Colon (tissue), 2 donors: ENCODE results near the gene TH.

Experiments used
- FAIRE-seq: peaks from 2 replicates; lab custom pipeline; 2012; peaks lifted over from hg19 to GRCh38; lab: Jason Lieb, UNC
- donor health status: control.
- donor health status: control.

Gene TH

DNA sequence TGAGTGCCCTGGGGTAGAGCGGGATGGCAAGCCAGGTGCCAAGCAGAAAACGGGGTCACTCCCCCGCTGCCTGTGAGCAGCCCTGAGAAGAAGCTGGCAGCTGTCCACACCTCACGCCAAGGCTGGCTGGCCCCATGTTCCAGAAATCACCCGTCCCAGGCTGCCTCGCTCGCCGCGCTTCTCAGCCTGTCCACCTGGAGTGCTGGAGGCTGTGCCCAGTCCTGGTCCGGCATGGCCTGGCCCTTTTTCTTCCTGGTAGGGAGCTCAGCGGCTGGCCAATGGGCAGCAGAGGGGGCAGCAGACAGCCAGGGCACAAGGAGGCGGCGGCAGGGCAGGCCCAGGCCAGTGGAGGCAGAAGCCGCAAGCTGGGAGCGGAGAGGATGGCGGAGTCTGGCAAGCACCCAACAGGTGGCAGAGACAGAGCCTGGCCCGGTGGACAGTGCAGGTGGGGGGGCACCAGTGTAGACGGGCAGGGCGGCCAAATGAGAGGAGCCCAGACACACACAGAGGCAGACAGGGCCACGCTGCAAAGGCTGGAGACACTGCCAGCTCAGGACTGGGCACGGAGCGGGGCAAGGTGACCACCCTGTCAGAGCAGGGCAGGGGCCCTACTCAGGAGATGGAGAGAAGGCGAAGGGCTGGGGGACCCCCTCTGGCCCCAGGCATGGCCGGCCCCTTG, 37.2 kb upstream of the TH start:
- FAIRE-seq: no peak

DNA sequence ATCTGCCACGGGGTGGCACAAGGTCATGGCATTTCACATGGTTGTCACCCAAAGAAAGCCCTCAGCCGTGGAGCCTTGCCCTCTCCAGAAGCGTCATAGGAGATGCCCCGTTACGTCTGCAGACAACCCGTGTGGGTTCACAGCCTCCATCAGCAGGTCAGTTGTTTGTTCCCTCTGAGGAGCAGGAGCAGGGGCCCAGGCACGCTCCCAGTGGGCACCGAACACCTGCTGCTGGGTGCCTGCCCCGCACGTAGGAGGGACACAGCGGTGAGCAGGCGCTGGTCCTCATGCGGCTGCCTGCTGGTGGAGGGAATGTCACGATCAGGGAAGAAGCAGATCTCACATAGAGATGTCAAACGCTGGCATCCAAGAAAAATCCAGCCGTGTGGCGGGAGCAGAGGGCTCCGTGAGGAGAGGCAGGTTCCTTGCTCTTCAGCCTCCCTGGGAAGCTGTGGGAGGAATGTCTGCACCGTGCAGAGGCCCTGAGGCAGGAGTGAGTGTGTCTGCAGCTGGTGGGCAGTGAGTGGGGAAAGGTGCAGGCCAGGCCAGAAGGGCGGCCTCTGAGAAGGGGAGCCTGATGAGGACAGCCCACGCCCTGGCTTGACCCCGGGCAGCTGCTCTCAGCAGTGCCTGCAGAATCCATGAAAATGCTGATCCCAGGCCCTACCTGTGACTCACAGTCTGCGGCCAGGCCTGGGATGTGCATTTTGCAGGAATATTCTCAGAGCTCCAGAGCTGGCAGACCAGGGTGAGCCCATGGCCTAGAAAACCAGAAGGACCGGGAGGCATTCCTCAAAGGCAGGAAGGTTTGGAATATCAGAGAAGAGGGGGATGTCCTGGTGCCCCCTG, 36.4 kb upstream of the TH start:
- FAIRE-seq: no peak

DNA sequence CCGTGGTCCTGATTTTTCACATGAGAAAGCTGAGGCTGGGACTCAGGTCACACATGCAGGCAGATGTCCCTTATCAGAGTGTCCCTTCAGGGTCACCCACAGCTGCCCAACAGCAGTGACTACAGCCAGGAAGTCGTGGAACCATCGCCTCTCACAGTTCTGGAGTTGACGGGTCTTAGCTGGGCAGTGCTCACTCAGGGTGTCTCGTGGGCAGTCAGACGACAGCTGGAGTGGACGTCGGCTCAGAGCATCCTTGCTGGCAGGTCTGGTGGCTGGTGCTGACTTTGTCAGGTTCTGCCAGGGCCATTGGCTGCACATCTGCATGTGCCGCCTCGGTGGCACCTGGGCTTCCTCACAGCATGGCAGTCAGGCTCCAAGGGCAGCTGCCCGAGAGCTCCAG, 35.6 kb upstream of the TH start:
- FAIRE-seq: no peak

DNA sequence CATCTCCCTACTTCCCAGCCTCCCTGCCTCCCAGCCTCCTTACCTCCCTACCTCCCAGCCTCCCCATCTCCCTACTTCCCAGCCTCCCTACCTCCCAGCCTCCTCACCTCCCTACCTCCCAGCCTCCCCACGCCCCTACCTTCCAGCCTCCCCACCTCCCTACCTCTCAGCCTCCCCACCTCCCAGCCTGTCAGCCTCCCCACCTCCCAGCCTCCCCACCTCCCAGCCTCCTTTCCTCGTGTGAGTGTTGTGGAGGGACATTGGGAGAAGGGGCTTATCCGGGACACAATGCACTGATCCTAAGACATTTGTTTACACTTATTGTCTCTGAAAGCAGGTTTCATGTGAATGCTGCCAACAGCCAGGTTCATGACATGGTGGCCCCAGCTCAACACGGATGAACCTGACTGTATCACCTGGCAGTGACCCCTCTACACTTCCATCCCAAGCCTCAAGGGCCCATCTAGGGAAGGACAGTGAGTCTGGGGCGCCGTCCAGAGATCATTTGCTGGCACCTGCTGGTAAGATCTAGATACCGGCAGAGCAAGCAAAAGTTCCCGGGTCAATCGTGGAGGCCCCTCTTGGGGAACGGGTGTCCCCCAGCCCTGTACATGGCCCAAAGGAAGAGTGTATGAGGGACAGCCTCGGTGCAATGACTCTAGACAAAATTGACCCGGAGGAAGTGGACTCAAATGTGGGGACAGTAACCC, 34.5 kb upstream of the TH start:
- FAIRE-seq: no peak

DNA sequence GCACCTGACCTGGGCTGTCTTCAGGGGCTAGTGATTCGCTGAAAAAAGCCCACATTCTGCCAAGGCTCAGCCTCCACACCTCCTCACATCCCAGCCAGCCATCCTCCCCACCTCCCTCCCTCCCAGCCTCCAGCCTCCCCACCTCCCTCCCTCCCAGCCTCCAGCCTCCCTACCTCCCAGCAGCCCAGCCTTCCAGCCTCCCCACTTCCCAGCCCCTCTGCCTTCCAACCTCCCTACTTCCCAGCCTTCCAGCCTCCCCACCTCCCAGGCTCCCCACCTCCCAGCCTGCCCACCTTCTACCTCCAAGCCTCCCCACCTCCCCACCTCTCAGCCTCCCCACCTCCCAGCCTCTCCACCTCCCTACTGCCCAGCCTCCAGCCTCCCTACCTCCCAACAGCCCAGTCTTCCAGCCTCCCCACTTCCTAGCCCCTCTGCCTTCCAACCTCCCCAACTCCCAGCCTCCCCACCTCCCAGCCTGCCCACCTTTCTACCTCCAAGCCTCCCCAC, 33.7 kb upstream of the TH start:
- FAIRE-seq: no peak

DNA sequence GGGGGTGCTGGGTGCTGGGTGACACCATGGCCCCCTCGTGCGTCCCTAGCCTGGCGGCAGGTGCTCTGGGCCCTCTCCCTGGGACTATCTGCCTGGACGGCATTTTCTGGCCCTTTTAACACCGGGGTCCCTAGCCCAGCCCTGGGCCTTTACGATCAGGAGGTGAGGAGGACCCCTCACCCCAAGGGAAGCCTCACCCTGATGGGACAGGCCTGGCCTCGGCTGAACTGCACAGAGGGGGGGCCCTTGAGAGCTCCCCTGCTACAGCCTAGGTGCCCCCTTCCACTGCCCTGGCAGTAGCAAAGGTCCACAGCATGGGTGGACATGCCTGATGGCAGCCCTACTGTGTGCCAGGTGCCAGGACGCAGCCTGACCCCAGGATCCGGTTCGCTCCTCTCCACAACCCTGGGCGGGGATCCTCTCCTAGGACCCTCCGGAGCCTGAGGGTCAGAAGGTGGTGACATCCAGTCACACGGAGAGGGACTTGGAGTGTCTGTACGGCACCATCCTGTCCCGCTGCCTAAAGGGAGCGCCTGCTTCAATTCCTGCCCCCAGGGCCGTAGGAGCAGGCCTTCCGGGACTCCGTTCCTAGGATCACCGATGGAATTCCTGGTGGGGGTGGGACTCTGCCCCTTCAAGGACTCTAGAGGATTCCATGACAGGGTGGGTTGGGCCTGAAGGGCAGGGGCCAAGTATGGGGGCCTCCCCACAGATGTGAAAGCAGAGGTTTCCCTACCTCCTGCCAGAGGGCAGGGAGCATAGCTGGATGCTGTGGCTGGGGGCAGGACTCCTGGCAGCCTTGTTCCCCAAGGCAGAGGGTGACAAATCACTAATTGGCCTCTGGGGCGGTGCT, 33.0 kb upstream of the TH start:
- no peak for FAIRE-seq

DNA sequence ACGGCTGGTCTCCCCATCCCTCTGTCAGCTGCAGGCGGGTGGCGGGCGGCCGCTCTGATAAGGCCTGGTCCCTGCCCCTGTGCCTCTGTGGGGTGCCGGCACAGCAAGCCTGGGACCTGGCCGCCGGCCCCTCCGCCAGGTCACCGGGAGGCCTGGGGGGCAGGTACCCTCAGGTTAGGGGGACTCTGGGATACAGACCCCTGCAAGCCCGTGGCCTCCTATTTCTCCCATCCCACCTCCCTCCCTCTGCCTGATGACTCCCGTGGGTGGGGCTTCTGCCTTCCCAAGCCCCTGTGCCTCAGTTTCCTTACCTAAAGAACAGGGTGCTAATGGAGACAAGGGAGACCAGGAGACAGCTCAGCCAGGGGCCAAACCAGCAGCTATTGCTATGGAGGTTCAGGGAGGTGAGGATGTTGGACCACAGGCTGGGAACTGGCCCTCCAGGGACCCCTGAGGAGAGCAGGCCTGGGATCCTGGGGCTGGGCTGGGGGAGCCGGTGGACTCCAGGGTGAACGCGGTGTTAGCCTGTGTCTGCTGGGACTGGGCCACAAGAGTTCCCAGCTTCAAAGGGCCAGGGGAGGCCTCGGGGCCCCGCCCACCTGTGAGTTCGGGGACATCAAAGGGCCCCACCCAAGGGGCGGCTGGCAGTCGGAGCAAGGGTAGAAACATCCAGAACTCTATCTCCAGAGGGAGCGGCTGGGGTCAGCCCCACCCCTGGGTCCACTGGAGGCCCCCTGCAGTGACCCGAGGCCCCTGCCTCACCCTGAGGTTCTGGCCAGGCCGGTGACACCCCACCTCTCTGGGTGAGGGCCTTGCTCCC, 32.0 kb upstream of the TH start:
- no peak for FAIRE-seq

DNA sequence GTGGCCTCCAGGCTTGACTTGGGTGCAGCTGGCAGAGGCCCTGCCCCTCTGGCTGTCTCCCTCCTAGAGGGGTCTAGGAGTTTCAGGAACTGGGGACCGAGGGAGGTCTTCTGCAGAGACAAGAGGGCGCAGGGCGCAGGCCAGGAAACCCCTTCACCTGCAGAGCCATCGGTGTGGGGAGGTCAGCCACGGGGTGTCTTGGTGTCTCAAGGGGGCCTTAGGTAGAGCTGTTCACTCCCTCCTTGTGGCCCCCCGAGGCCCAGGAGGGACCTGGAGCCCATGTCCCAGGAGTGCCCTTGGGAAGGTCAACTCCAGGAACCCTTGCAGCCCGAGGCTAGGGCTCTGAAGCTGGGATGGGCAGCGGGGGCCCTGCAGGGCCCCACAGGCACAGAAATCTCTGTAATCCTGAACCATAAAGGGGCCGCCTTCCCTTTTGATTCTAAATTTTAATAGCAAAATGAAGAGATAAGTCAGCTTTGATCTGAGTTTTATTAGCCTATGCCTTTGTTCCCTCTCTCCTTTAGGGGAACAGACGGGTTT, 31.4 kb upstream of the TH start:
- no peak for FAIRE-seq

DNA sequence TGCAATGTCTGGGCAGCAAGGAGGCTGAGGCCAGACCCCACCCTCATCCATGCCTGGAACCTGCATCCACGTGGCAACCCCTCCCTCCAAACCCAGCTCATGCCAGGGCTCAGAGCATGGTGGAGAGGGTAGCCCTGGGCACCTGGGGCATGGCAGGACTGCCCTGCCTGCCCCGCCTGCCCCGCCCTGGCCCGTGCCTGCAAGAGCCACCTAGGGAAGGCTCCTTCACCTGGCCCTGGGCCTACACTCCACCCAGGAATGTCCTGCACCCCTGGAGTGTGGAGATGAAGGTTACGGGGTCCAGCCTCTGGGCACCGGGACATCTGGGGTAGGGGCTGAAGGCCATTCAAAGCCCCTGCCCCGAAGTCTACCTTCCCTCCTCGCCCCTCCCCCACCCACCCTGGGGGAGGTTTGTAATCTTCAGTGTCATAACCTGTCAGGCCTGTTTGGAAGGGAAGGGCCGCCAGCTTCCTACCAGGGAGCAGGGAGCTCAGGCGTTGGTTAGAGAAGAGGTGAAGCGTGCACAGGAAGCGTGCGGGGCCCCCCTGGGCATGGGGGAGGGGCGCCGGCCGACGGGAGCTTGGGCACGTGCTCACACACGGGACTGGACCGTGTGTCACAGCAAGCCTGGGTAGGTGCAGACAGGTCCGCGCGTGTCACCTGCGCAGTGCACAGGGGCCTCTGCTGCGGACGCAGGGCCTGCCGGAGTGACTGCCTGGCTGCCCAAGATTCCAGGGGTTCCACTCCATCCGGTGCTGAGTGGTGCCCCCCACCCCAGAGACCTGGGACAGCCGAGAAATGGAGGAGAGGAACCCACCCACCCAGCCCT, 30.7 kb upstream of the TH start:
- FAIRE-seq: no peak

DNA sequence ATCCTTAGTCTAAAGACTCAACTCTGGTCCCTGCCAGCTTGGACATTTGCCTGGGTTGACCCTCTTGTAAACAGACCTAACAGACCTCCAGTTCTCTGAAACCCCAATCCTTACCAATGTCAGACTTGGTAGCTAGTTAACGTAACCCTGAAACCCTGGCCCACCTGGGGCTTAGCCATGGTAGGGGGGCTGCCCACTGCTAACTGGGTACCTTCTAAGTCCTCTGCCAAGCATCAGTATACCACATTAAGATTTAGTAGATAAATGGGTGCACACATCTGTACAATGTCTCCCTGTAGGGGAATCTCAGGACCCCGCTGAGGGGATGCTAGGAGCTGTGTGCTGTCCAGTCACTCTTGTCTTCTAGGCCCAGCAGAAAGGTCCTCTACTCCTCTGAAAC, 29.9 kb upstream of the TH start:
- FAIRE-seq: no peak

DNA sequence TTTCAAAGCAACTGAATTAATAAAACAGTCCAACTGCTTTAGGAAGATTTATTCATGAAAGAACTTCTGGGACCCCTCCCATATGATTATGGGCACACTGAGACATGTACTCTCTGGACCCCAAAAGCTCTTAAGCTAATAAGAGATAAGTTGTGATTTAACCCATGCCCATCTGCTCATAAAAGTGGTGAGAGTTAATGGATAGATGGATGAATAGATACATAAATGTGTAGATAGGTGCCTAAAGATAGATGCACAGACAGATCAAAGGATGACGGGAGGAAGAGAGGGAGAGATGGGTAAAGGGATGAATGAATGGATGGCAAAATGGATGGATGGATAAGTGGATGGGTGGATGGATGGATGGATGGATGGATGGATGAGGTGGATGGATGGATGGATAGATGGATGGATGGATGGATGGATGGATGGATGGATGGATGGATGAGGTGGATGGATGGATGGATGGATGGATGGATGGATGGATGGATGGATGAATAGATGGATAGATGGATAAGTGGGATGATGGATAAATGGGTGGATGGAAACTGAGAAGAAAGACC, 29.4 kb upstream of the TH start:
- no peak for FAIRE-seq

DNA sequence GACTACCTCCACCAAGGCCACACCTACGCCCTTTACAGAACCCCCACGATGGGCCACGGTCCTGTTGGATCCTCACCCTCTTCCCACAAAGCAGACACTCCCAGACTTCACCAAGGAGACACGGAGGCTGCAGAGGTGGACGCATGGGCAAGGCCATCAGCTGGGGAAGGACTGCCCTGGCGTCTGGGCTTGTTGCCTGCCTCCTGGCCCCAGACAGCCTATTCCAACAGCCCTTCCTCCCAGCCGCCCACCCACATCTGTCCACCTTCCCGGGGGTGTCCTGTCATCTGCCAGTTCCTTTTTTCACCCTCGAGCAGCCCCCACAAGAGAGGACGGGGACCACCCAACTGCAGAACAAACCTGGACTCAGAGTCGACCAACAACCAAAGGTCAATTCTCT, 28.9 kb upstream of the TH start:
- FAIRE-seq: no peak

DNA sequence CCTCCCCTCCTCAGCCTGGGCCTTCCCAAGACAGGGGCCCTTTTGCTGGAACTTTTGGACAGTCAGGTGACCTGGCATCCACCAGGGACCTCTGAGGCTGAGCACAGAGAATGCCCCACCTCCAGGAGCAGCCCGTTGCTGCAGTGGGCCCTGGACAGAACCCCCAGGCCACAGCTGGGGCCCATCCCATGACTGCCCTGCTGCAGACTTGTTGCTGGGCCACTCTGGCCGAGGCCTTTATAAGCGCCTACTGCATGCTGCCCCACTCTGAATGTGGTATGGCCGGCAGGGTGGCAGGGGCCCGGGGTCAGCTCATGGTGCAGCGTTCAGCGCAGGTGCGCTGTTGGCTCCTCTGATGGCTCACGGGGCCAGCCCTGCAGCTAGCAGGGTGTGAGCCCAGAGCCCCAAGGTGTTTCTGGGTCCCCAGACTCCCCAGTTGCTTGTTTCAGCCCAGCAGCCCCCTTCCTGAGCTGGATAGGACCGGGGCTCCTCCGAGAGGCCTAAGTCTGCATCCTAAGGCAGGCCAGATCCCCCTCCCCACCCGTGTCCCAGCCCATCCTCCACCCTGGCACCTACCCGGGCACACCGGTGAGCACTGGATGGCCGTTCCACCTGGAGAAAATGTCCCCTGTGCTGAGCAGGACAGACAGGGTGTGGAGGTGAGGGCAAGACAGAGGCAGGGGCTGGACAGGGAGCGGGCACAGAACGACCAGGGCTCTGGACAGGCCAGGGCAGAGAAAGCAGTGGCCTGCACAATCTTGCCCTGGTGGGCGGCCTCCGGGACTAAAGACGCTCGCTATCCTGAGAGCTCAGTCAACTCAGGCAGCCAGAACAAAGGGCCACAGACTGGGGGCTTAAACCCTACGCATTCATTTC, 28.1 kb upstream of the TH start:
- FAIRE-seq: no peak

DNA sequence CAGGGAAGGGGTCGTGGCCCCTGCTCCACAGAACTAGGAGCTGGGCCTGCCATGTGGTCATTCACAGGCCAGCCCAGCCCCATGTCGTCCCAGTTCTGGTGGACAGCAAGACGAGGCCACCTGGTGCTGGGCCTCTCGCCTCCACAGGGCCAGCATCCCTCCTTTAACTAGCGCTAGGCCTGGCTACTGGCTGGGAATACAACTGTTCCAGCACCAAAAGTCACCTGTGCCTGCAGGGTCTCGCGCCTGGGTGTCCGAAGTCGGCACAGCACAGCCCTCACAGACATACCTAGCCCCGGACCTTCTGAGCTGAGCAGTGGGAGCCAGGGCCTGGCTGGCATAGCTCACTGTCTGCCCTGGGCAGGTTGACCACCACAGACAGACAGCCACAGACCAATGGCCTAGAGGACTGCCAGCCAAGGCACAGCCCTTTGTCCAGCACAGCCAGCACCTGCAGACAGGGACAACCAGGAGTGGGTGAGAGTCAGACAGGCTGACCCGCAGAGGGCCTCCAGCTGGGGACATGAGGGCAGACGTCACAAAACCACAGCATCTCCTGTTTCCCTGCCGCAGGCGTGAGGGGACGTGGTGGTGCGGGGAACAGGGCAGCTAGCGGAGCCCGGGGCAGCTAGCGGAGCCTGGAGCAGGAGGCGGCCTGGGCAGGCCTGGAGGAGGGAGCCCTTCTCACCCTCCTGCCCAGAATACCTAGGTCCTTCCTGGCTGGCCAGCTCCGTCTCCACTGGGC, 27.2 kb upstream of the TH start:
- FAIRE-seq: no peak

DNA sequence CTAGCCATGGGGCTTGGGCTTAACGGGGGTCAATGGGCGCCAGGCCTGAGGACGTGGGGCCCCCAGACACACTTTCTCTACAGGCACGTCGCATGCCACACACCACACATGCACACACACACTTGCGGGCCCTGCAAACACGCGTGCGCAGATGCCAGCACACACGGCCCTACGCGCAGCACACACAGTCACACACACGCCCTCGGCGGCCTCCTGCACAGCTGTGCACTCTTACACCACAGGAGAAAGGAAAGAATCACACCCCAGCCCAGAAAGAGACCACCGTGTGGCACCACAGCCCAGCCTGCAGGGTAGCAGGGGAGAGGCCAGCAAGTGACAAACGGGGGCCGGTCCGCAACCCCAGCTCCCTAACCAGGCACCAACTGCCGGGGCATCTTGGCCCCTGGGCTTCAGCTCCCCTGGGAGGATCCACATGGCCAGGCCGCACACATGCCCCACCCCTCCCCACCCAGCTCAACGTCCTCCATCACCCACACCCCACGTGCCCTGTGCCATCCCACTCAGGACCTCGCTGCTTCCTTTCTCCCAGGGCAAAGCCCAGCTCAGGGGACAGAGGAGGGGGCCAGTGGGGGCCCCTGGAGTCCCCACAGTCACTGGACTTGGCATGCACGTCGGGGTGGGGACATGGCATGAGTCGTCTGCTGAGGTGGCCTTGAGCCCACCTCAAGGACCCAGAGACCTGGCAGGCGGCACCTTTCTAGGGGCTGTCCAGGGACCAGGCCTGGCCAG, 26.3 kb upstream of the TH start:
- no peak for FAIRE-seq

DNA sequence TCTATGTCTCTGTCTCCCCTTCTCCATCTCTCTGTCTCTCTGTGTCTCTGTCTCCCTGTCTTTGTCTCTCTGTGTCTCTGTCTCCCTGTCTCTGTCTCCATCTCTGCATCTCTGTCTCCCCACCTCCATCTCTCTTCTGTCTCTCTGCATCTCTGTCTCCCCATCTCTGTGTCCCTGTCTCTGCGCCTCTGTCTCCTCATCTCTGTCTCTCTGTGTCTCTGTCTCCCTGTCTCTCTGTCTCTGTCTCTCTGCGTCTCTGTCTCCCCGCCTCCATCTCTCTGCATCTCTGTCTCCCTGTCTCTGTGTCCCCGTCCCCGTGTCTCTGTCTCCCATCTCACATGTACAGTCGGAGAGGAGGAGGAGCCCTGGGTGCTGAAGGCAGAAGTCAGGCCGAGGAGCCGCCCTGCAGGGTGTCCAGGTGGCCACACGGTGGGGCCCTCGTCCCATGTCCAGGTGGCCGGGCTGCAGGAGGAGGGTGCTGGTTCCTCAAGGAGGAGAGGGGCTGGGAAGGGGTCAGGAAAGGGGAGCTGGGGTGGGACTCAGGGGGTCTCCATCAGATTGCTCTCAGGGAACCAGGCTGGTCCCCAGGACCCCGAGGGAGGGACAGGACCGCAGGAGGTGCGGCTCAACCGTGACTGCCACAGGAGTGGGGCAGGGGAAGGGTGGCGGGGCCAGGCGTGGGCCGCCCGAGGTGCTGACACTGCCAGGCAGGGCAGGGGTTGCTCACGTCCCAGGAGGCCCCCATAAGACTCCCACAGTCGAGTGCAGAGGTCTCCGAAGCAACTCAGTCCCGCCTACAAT, 25.6 kb upstream of the TH start:
- no peak for FAIRE-seq
